GM21528 (cell line): ENCODE measurements around the gene PDE4DIP.
"Not testable (repeated sequence)": the region's sequence is repeated elsewhere in the genome, so short reads cannot be mapped to it uniquely, and the experiment has no call there.

Experiments used
- ATAC-seq: cut with Tn5 transposase; IDR thresholded peaks from one replicate; pipeline ENCODE4 v1.9.1; 2021; ENCODE audit warnings: mild to moderate bottlenecking, moderate library complexity; ENCODE audit not compliant: unreplicated experiment, low FRiP score

PDE4DIP gene

DNA sequence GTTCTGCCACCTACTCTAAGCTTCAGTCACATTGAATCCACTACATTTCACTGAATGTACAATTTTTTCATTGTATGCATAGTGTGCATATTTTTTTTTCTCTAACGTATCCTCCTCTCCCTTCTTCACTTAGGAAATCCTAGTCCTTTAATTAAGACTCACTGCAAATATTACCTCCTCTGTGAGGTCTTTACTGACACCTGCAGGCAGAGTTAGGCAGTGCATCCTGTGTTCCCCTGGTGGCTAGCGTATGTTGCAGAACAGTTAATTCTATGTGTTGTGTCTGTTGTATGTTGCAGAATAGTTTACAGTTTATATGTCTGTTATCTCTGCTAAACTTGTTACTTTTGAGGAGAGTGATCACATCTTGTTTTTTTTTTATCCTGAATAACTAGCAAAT, 121.9 kb downstream of the PDE4DIP start:
- ATAC-seq: not testable (repeated sequence)

DNA sequence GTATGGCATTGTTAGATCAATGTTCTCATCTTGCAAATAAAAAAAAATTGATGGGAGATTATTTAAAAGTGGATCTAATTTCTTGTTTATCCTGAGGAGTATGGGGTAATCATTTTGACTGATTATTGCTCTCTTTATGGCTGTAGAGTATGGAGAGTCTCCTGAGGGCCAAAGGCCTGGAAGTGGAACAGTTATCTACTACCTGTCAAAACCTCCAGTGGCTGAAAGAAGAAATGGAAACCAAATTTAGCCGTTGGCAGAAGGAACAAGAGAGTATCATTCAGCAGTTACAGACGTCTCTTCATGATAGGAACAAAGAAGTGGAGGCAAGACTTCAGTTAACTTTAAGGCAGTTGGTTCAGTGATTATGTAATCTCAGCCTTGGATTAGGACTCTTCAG, 123.4 kb downstream of the PDE4DIP start:
- not testable (repeated sequence) for ATAC-seq

DNA sequence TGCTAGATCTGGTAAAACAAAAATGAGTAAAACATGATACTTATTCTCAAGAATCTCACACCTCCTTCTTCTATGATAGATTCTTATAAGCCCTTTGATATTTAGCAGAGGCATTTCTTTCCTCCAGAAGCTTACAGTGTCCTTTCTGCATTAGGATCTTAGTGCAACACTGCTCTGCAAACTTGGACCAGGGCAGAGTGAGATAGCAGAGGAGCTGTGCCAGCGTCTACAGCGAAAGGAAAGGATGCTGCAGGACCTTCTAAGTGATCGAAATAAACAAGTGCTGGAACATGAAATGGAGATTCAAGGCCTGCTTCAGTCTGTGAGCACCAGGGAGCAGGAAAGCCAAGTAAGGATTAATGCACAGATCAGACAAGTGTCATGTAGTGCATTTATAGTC, 124.5 kb downstream of the PDE4DIP start:
- not testable (repeated sequence) for ATAC-seq

DNA sequence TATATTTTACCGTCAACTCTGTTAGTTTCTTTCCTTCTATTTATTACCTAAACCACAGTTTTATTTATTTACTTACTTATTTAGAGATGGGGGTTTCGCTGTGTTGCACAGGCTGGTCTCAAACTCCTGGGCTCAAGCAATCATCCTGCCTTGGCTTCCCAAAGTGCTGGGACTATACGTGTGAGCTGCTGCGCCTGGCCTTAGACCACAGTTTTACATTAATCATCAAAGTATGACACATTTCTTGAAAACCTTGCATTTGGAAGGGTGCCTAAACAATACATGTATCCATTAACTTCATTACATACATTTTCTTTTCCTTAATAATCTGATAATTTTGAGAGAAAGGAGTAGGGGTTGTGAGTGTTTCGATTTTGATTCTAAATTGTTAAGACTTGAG, 124.9 kb downstream of the PDE4DIP start:
- ATAC-seq: not testable (repeated sequence)

DNA sequence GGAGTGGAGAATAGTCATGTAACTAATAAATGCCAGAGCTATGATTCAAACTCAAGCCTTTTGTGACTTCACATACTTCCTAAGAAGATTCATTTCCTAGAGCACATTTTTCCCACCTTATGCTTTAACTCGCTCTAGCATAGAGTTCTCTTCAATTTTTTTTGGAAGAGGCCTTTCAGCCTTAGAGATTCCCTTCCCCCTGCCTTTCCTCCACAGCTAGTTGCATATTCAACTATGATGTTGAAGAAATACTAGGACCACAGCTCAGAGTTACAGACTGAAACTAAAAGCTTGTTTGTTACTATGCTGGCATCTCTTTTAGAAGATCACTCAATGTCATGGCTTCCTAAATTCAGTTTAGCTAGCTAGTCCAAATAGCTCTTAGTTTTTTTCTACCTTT, 131.2 kb downstream of the PDE4DIP start:
- ATAC-seq: not testable (repeated sequence)

DNA sequence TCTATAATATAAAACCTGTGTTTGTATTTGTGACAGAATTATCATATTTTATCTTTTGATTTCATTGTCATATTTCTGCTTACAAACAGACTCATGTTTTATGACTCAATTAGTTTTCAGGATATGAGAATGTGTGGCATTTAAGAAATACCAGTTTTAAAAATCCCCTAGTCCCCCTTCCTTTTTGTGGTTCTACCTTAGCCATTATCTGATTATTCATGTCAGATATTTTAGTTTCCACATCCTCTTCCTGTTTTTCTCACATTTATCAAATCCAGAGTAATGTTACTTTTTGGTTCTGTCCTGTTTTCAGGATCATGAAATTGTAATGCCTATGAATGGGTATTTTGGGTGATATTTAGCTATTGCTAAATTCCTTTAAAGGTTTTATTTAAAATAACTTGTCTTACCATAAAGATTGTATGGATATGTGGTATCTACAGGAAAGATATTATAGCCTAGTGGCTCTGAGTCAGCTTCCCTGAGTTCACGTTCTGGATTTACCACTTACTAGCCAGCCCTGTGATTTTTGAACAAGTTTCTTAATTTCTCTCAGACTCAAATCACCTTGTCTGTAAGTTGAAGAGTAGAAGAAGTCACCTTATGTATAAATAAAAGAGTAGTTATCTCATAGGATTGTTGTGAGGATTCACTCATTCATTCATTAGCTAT, 131.8 kb downstream of the PDE4DIP start:
- not testable (repeated sequence) for ATAC-seq

DNA sequence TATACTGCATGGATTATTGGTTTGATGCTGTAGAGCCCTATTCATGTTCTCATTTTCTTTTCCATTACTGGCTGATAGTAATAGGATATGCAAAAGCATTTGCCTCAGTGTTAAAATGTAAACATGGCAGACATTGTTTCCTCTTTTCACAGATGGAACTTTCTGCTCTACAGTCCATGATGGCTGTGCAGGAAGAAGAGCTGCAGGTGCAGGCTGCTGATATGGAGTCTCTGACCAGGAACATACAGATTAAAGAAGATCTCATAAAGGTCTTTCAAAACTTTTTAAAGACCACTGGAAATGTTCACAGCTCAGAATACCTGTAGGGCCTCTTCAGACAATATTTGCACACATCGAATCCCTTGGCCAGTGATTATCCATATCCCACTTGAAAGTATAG, 133.6 kb downstream of the PDE4DIP start:
- not testable (repeated sequence) for ATAC-seq

DNA sequence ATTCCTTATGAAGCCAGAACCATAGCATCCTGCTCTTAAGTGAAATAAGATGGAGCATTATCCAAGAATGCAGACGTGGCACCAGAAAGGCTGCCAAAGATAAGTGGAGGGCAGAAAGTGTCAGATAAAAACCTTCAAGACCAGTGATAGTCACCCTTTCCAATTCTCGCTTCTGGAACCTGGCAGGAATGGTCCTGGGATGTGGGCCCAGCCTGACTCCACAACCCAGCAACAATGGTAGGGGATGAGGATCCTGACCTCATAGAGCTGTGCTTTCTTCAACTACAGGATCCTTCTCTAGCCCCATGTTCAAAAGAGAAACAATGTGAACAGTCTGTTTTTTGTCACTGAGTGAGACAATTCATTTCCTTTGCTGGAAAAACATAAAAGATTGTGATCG, 145.2 kb downstream of the PDE4DIP start:
- not testable (repeated sequence) for ATAC-seq

DNA sequence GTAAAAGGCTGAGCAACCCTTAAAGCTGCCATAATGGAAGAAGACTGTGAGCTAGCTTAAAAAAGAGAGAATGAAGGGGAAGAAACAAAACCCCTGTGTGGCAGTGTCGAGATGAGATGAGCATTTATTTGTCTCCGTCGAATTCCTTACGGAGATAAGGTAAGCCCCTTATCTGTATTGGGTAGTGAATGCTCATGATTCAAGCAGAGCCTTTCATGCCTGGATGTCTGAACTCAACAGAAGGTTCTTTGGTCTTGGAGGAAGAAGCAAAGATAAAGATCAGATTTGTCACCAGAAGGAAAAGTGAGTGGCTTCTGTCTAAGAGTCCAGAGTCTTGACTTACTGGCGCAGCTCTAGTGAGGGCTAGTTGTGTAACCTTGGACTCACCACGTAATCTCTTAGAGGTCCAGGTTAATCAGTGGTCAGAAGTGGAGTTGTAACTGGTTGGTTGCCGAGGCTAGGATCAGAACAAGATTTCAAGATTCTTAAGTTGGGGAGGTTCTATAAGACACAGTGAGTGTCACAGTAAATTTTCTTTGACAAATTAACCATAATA, 146.1 kb downstream of the PDE4DIP start:
- not testable (repeated sequence) for ATAC-seq

DNA sequence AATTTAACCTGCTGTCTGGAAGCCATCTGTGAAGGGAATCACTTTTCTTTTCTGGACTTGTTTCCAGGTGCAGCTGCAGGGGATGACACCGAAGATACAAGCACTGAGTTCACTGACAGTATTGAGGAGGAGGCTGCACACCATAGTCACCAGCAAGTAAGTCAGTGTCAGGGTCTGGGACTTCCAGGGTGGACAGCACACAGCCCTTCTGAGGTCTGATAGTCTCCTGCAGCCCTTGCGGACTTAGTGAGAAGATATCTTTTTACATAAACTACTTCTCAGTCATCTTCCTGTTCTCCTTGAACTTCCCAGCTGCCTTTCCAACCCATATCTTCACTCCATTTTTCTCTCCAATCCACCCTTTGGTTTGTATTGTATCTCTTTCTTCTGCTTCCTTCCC, 147.6 kb downstream of the PDE4DIP start:
- ATAC-seq: not testable (repeated sequence)

DNA sequence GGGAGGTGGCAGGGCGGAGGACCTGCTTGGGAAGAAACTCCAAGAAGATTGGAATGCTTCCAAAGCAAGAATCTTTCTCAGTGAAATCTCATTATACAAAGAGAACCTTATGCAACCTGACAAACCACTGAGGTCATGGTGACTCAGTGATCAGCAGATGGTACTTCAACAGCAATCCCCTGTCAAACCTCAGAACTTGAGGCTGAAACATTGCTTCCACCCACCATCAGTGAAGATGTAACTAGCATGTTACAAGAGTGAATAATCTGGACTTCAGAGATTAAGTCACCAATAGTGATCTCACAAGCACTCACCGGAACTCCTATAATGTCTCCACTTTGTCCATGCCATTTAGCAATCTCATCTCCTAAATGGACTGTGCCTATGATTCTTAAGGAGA, 148.1 kb downstream of the PDE4DIP start:
- ATAC-seq: not testable (repeated sequence)

DNA sequence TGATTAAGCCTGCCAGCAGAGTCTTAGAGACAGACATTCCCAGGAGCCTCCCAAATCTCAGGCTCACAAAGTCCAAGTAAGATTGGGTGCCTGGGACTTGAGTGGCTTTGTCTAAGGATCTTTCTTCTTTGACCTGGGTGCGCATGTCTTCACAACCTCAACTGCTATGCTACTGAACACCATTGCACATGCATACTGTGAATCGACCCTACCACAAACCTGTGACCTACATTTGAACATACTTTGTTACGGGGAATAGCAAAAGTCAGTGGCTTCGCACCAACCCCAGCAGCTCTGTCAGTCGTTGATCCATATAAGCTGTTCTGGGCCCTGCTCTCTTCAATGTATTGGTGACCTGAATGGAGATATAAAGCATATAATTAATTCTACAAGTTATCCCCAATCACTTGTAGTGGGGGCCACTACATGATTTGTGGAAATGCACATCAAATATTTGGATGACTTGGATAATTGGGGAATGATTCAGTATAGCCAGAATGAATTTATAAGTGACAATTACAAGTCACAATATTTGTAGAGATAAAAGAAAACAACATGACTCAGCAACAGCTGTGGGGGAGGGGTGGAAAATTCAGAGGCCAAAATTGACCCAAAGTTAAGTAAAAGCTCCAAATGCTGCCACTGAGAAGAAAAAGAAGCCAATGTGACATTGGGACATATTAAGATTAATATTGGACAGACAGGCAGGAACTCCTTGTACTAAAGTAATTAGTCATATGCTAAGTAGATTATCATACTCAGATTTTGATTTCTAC, 152.4 kb downstream of the PDE4DIP start:
- ATAC-seq: not testable (repeated sequence)

DNA sequence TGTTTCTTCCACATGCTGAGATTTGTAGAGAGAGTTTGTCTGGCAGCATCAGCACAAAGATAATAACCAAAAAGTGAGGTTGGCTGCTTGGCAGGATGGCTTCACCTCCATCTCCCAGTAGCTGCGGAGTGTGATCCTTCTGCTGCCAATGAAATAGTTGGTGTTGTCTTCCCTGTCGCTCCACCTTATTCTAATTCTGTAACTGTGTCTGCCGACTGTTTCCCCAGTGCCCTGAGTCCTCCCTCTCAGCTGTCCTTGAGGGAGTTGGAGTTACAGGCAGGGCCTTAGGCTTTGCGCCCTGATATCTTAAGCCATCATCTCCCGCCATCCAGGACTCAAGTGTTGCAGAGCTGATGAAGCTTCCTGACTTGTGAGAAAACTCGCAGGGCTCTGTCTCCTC, 153.2 kb downstream of the PDE4DIP start:
- not testable (repeated sequence) for ATAC-seq

DNA sequence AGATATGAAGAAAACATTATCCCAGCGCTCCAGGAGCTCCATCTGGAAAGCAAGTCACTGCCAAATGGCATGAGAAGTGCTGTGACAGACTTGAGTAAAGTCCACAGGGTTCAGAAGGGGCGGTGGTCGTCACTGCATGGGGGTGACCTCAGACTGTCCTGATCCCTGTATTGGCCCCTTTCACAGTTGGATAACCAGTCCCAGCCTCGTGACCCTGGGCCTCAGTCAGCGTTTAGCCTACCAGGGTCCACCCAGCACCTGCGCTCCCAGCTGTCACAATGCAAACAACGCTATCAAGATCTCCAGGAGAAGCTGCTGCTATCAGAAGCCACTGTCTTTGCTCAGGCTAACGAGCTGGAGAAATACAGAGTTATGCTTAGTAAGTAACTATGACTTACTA, 158.4 kb downstream of the PDE4DIP start:
- ATAC-seq: not testable (repeated sequence)

DNA sequence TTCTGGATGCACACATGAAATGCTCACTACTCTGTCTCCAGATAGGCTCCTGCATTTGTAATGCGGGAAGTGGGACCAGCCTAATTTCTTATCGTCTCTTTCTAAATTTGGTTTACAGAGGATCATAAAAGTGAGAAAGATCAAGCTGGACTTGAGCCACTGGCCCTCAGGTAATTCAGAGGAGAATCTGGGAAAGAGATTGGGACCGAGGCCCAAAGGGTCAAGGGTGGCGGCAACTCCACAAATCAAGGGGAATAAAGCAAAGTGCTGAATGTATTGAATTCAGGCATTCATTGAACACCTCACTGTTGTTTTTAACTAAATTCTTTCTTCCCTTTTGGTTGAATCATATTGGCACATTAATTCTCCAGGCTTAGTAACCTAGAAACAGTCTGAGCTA, 164.1 kb downstream of the PDE4DIP start:
- not testable (repeated sequence) for ATAC-seq

DNA sequence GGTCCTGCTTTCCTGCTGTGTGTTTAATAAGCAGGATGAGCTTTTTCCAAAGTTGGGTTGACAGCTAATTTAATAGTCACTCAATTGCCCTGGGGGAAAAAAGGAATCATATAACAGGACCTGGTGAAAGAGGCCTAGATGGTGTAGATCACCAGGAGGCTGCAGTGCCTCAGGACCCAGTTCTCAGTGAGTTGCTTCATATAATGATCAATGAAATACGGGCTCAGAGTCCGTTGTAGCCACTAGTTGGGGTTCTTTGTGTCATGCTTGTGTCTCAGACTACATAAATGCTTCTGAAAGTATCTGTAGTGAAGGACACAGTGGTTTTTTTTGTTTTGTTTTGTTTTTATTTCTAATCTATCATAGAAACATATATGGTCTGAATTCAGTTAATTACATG, 164.5 kb downstream of the PDE4DIP start:
- ATAC-seq: not testable (repeated sequence)

DNA sequence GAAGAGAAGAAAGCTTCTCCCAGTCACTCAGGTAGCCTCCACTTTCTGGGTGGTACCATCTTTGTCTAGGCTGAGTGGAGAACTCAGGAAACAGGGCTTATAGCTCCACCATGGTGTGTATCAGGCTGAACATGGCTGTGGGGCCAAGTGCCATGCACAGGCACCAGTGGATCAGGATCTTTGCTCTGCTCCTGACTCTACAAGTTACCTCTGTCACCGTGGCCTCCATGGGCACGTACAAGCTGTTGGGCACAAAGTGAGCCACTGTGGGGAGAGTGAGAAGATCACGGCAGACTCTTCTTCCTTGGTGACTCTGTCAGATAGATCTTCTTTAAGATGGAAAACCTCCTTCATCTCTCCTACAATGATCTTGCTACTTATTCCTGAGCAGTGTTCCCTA, 165.5 kb downstream of the PDE4DIP start:
- ATAC-seq: not testable (repeated sequence)

DNA sequence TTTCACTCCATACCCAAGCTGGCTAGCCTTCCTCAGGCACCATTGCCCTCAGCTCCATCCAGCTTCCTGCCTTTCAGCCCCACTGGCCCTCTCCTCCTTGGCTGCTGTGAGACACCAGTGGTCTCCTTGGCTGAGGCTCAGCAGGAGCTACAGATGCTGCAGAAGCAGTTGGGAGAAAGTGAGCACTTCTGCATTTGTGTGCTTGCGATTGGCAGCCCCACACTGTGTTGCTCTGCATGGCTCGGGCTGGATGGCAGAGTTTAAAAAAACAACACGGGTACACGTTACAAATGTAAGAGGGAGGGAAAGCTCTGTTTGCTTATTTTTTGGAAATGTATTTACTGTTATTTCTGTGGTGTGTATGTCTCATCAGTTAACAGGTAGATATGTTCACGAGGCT, 168.4 kb downstream of the PDE4DIP start:
- not testable (repeated sequence) for ATAC-seq

DNA sequence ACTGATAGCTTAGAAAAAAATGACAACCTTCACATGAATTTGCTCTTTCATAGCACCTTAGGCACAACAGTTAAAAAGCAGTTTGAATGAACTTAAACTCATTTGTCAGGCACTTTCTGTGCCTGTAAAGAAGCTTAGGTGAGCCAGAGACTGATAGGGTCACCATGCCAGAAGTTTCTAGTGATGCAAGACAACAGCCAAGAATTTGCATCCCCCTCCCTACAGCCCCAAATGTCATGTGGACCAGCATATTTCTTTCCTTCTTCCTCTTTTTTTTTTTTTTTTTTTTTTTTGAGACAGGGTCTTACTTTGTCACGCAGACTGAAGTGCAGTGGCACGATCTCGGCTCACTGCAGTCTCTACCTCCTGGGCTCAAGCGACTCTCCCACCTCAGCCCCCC, 169.3 kb downstream of the PDE4DIP start:
- not testable (repeated sequence) for ATAC-seq

DNA sequence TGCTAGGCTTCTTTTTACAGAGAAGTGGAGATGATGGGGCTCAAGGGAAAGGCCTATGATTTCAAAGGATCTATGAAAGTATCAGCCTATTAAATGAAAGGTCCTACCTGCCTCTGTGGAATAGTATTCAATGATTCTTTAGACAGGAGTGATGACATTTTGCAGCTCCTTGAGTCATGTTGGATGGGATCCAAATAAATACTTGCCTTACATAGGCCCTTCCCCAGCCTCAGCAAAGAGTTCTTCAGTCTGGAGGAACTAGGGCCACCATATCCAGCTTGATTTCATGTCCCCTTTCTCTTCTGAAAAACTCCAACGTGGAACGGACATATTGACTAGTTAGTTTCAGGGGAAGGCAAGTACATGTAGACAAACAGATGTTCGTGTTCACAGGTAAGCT, 171.3 kb downstream of the PDE4DIP start:
- not testable (repeated sequence) for ATAC-seq

DNA sequence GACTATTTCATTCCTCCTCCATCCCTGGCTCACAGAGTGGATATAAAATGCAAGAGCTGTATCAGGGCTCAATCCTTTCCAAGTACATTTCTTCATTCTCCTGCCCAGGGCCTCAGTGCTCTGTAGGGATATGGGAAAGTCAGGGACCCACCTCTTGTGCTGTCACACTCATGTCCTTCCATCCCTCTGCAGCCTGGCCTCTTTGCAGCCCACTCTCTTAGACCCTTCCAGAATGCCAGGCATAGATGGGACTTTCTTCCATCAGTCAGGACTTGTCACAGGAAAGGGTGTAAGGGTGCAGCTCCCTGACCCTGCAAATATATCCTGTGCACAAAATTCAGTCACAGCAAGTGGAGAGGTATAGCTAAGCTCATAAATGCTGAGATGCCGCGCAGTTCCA, 172.4 kb downstream of the PDE4DIP start:
- not testable (repeated sequence) for ATAC-seq
